K562 (cell line): ENCODE measurements around the gene FGF1. TPM values are rescaled to one million over a fixed set of nuclear protein-coding genes. Genes with fewer than 3 reads are reported as not detected.
A peak's percentile ranks its signal among the peaks of the same experiment; 100 is the strongest.

Source experiments
- DMBX1 ChIP-seq: fragments of 250-450 bp; sonication (Bioruptor Pico); IDR thresholded peaks from 2 replicates; pipeline ENCODE4 v1.8.0; 2022; ENCODE audit warnings: inconsistent platforms, mild to moderate bottlenecking, moderate library complexity, borderline replicate concordance
- MEIS2 ChIP-seq: fragments of 450-650 bp; IDR thresholded peaks from 2 replicates; pipeline ENCODE4 v1.6.1; 2014; ENCODE audit warnings: mild to moderate bottlenecking; ENCODE audit not compliant: partially characterized antibody
- PPARD ChIP-seq: fragments of 250-450 bp; sonication (Bioruptor Pico); IDR thresholded peaks from 2 replicates; pipeline ENCODE4 v1.8.0; 2022; ENCODE audit warnings: inconsistent platforms, mild to moderate bottlenecking, moderate library complexity
- SIN3B ChIP-seq: fragments of 450-650 bp; IDR thresholded peaks from 2 replicates; pipeline ENCODE4 v1.6.1; 2017; ENCODE audit warnings: low read depth, mild to moderate bottlenecking, moderate library complexity
- SMAD2 ChIP-seq: fragments of 150-350 bp; IDR thresholded peaks from 2 replicates; pipeline ENCODE4 v1.6.1; 2014; ENCODE audit warnings: low read depth, mild to moderate bottlenecking, low read length
- TEAD4 ChIP-seq, 2 experiments: sonication (generic) in 1 of 2; formaldehyde crosslinking in 1 of 2; IDR thresholded peaks; 2 replicates each; pipeline versions ENCODE4 v1.6.1 to v1.8.0; 2012 to 2022; ENCODE audit warnings: borderline replicate concordance in 1 of 2, inconsistent platforms in 1 of 2, low read length in 1 of 2, mild to moderate bottlenecking in 1 of 2, missing genetic modification reagents in 1 of 2
- TOE1 ChIP-seq, 2 experiments: fragments of 450-650 bp in 1 of 2; sonication (generic) in 1 of 2; formaldehyde crosslinking in 1 of 2; IDR thresholded peaks; 2 replicates each; pipeline versions ENCODE4 v1.7.1 to v1.8.0; 2016 to 2022; ENCODE audit warnings: borderline replicate concordance in 2 of 2, mild to moderate bottlenecking in 2 of 2, antibody characterized with exemption in 1 of 2, inconsistent platforms in 1 of 2, low read depth in 1 of 2, missing genetic modification reagents in 1 of 2, moderate library complexity in 1 of 2
- TRIM28 ChIP-seq: fragments of 450-650 bp; IDR thresholded peaks from 2 replicates; pipeline ENCODE4 v1.6.1; 2017
- ZSCAN32 ChIP-seq: fragments of 450-650 bp; formaldehyde crosslinking; IDR thresholded peaks from 2 replicates; pipeline ENCODE4 v1.4.0; 2020; ENCODE audit warnings: mild to moderate bottlenecking, moderate library complexity
- polyA plus RNA-seq, 8 experiments: library from polyadenylated mRNA; depleted of rRNA in 4 of 8; stranded (reverse) in 5 of 8; unstranded in 3 of 8; fragments of >200 nt; fragmentation: Nextera tagmentation in 2 of 8; fragmentation: Illumina TruSeq in 1 of 8; extraction: Ambion mirVana in 2 of 8; extraction: Trizol in 1 of 8; gene quantifications; 2 replicates each; pipeline versions ENCODE4 v1.2.1 to v1.2.3, GENCODE V29; 2011 to 2014; ENCODE audit warnings: inconsistent platforms in 1 of 8, missing spikeins in 1 of 8
- total RNA-seq, 7 experiments: library from RNA; depleted of rRNA in 6 of 7; stranded (reverse); fragments of >200 nt in 6 of 7; fragmentation: Illumina TruSeq in 2 of 7; extraction: Trizol in 2 of 7; gene quantifications; 2 replicates each; pipeline versions ENCODE4 v1.2.1 to v1.2.3, GENCODE V29; 2011 to 2021; ENCODE audit warnings: low replicate concordance in 1 of 7
- TF ChIP-seq, protein P1 (sequence below), 2 experiments: fragments of 450-650 bp; conservative IDR thresholded peaks; 2 replicates each; pipeline ENCODE4 v1.6.1; 2017; ENCODE audit warnings: mild to moderate bottlenecking in 2 of 2, moderate library complexity in 2 of 2
- TF ChIP-seq, protein P2 (sequence below), 2 experiments: fragments of 450-650 bp; formaldehyde crosslinking in 1 of 2; IDR thresholded peaks; 2 replicates each; pipeline versions ENCODE4 v1.4.0 to v1.6.1; 2014 to 2020; ENCODE audit warnings: mild to moderate bottlenecking in 2 of 2, borderline replicate concordance in 1 of 2, low read depth in 1 of 2

FGF1 gene
- total and polyA plus RNA-seq, 9 of the 15 experiments (the other 6 are each of a cell fraction or from before 2014, with no cell fraction given): not detected

DNA sequence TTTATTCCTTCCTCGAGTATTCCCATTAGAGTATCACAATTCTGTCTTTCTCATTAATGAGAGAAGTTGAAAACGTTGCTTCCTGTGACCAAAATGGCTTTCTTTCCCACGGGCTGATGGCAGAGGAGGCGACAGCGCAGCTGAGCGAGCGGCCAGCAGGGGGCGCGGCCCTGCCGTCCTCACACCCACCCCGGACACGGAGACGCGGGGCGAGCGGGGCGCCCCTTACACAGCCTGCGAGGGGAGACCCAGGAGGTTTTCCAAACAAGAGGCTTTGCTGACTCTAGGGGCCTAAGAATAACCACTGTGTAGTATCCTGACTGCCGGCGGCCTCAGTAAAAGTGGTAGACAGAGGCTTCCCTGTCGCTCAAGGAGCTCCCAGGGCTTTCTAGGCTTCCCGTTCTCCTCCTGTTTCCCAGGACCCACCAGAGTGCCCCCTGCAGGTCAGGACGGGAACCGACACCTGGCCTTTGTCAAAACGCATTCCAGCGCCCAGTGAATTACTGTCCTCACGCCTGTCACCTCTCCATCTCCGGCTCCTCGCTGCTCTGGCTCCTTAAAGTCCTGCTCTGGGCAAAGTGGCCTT is 27.3 kb upstream of the FGF1 start (continued):
- no peak for TF ChIP-seq PPARD (CRISPR knock-in tag)
- no peak for TF ChIP-seq SIN3B
- TF ChIP-seq DMBX1 (CRISPR knock-in tag): no peak
- TF ChIP-seq SMAD2: no peak
- peak; percentile 70 for TF ChIP-seq TEAD4 (IDR thresholded peaks at IDR 0.05; ENCODE audit: low read length)
- TF ChIP-seq TEAD4 (CRISPR knock-in tag; IDR thresholded peaks at IDR 0.05; ENCODE audit: borderline replicate concordance): no peak
- peak; percentile 44; the same call in 1 of the 2 replicates for TF ChIP-seq TOE1 (IDR thresholded peaks at IDR 0.05; ENCODE audit: borderline replicate concordance)
- no peak for TF ChIP-seq TOE1 (CRISPR knock-in tag; IDR thresholded peaks at IDR 0.05; ENCODE audit: borderline replicate concordance, low read depth)
- TF ChIP-seq, protein P1, sequence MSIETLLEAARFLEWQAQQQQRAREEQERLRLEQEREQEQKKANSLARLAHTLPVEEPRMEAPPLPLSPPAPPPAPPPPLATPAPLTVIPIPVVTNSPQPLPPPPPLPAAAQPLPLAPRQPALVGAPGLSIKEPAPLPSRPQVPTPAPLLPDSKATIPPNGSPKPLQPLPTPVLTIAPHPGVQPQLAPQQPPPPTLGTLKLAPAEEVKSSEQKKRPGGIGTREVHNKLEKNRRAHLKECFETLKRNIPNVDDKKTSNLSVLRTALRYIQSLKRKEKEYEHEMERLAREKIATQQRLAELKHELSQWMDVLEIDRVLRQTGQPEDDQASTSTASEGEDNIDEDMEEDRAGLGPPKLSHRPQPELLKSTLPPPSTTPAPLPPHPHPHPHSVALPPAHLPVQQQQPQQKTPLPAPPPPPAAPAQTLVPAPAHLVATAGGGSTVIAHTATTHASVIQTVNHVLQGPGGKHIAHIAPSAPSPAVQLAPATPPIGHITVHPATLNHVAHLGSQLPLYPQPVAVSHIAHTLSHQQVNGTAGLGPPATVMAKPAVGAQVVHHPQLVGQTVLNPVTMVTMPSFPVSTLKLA (conservative IDR thresholded peaks at IDR 0.05): peak in 1 of 2 experiments; percentile 49; a peak in 2 of 4 replicates
- TF ChIP-seq TRIM28: no peak
- TF ChIP-seq, protein P2, sequence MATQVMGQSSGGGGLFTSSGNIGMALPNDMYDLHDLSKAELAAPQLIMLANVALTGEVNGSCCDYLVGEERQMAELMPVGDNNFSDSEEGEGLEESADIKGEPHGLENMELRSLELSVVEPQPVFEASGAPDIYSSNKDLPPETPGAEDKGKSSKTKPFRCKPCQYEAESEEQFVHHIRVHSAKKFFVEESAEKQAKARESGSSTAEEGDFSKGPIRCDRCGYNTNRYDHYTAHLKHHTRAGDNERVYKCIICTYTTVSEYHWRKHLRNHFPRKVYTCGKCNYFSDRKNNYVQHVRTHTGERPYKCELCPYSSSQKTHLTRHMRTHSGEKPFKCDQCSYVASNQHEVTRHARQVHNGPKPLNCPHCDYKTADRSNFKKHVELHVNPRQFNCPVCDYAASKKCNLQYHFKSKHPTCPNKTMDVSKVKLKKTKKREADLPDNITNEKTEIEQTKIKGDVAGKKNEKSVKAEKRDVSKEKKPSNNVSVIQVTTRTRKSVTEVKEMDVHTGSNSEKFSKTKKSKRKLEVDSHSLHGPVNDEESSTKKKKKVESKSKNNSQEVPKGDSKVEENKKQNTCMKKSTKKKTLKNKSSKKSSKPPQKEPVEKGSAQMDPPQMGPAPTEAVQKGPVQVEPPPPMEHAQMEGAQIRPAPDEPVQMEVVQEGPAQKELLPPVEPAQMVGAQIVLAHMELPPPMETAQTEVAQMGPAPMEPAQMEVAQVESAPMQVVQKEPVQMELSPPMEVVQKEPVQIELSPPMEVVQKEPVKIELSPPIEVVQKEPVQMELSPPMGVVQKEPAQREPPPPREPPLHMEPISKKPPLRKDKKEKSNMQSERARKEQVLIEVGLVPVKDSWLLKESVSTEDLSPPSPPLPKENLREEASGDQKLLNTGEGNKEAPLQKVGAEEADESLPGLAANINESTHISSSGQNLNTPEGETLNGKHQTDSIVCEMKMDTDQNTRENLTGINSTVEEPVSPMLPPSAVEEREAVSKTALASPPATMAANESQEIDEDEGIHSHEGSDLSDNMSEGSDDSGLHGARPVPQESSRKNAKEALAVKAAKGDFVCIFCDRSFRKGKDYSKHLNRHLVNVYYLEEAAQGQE (IDR thresholded peaks at IDR 0.05; ENCODE audit: borderline replicate concordance): peak; percentile 54; the same call in 1 of the 2 replicates
- TF ChIP-seq, protein P2 (CRISPR knock-in tag; IDR thresholded peaks at IDR 0.05; ENCODE audit: low read depth): no peak
- TF ChIP-seq MEIS2: peak; percentile 73
- no peak for TF ChIP-seq ZSCAN32
